Chondrocyte (in vitro differentiated cells): ENCODE measurements around the gene PARD3B. TPM values are rescaled to one million over a fixed set of nuclear protein-coding genes. Genes with fewer than 3 reads are reported as not detected.

Experiments used
- DNase-seq: peaks from one replicate; pipeline ENCODE4 v3.0.0; 2021; ENCODE audit warnings: mixed read lengths, low spot score
- H3K27ac Mint-ChIP-seq: one replicate; pipeline ENCODE4 v1.8.0; 2021; ENCODE audit warnings: mild to moderate bottlenecking, moderate library complexity, mixed read lengths; ENCODE audit not compliant: unreplicated experiment
- H3K27me3 Mint-ChIP-seq: 2 replicates; pipeline ENCODE4 v1.8.0; 2021; ENCODE audit warnings: low read depth, mixed read lengths
- H3K36me3 Mint-ChIP-seq: 2 replicates; pipeline ENCODE4 v1.8.0; 2021; ENCODE audit warnings: low read depth, mixed read lengths
- H3K4me1 Mint-ChIP-seq: 2 replicates; pipeline ENCODE4 v1.8.0; 2021; ENCODE audit warnings: low read depth, mild to moderate bottlenecking, mixed read lengths
- H3K4me3 Mint-ChIP-seq: one replicate; pipeline ENCODE4 v1.8.0; 2021; ENCODE audit warnings: mild to moderate bottlenecking, moderate library complexity, mixed read lengths; ENCODE audit not compliant: unreplicated experiment
- H3K9me3 Mint-ChIP-seq: 2 replicates; pipeline ENCODE4 v1.8.0; 2021; ENCODE audit warnings: low read depth, mixed read lengths
- CTCF ChIP-seq: fragments of 200-600 bp; sonication (generic); IDR thresholded peaks from 2 replicates; pipeline ENCODE4 v1.5.0; 2021; ENCODE audit warnings: antibody characterized with exemption, mild to moderate bottlenecking, moderate library complexity
- total RNA-seq: library from RNA; stranded (reverse); gene quantifications from 3 replicates; pipeline ENCODE4 v1.2.1, GENCODE V29; 2021

Gene PARD3B
- total RNA-seq, 1 donor from 2014 or later: 24.9 TPM

DNA sequence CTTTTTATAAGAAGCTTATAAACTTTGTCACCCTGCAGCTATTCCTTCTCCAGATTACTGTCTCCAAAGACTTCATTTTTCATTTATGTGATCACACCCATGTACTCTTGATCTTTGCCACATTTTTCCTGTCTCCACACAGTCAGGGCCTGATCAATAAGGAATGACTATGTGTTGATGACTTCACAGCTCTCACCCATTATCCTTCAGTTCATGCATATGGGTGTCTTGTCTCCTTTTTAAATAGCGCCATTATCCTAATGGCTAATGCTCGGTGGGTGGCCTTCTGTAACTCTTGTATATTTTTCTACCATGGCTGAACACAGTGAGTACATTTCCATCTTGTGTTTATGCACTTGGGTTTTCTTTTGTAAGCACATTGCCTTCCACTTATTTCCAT lies 801.4 kb downstream of the PARD3B start:
- DNase-seq: no peak
- Mint-ChIP-seq H3K36me3 (peaks cover 2% of the 10 kb centered on the region), H3K27ac (no peak overlapping the region), H3K9me3 (no peaks in the 10 kb centered on the region), H3K27me3 (no peaks in the 10 kb centered on the region), H3K4me1 (peaks cover 2% of the 10 kb centered on the region), H3K4me3 (no peak overlapping the region)
- TF ChIP-seq CTCF: no peak

DNA sequence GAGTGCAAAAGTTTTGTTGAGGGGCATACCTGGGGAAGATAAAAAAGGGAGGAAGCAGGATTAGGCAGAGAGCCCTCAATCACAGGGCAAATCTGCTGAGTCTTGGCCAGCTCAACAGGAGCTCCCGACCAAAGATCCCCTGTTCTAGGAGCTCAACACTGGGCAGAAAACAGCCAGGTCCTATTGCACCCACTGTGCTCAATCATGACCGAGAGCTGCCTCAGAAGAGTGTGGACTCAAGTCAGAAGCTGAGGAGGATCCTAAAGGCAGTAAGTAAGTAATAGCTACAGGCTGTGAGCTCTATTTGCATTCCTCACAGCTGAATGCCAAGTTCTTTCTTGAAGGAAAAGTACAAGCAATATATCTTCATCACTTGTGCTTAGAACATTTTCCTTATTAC lies 802.6 kb downstream of the PARD3B start:
- Mint-ChIP-seq H3K9me3 (no peaks in the 10 kb centered on the region), H3K4me3 (no peak overlapping the region), H3K4me1 (peaks cover 14% of the 10 kb centered on the region), H3K27ac (no peak overlapping the region), H3K27me3 (no peaks in the 10 kb centered on the region), H3K36me3 (peaks cover 2% of the 10 kb centered on the region)
- DNase-seq: no peak
- no peak for TF ChIP-seq CTCF

DNA sequence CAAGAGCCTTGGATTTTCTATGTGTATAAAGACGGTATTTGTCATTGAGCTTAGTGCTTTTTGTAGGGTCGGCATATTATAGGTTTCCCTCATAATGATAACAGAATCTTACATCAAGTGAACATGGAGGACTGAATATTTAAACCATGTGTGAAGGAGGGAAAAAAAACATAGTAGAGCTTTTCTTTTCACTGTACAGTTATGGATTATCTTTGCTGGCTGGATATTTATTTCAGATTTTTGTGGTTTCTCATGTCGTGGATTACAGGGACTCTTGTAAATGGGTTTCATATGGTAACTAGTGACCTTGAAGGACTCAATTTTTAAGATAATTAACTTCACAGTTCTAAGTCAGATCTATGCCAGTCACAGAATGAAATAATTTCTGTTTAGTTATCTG lies 806.8 kb downstream of the PARD3B start:
- Mint-ChIP-seq H3K27me3 (no peaks in the 10 kb centered on the region), H3K27ac (peak overlapping the region; percentile 23), H3K4me3 (no peak overlapping the region), H3K36me3 (peaks cover 3% of the 10 kb centered on the region), H3K9me3 (no peaks in the 10 kb centered on the region), H3K4me1 (peaks cover 19% of the 10 kb centered on the region)
- no peak for DNase-seq
- no peak for TF ChIP-seq CTCF

DNA sequence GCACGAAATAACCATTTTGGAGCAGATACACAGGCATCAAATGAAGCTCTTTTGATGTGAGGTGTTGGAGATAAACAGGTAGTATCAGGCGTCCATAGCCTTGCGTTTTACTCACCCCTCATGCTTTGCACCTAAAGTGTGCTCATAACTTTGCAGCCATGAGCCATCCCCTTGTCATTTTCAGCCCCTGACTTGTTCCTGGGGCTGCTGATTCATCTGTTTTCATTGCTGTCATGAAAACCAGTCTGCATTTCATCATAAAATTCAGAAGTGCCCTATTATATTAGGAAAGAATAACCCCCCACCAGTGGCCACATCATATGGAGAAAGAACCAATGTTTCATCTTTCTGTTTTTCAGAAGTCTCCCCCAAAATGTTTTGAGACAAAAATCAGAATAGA lies 807.3 kb downstream of the PARD3B start:
- no peak for TF ChIP-seq CTCF
- no peak for DNase-seq
- H3K4me3 Mint-ChIP-seq: no peak overlapping the region
- no peaks in the 10 kb centered on the region for H3K9me3 Mint-ChIP-seq
- peaks cover 24% of the 10 kb centered on the region for H3K4me1 Mint-ChIP-seq
- H3K36me3 Mint-ChIP-seq: peaks cover 3% of the 10 kb centered on the region
- H3K27ac Mint-ChIP-seq: peak overlapping the region; percentile 80
- no peaks in the 10 kb centered on the region for H3K27me3 Mint-ChIP-seq

DNA sequence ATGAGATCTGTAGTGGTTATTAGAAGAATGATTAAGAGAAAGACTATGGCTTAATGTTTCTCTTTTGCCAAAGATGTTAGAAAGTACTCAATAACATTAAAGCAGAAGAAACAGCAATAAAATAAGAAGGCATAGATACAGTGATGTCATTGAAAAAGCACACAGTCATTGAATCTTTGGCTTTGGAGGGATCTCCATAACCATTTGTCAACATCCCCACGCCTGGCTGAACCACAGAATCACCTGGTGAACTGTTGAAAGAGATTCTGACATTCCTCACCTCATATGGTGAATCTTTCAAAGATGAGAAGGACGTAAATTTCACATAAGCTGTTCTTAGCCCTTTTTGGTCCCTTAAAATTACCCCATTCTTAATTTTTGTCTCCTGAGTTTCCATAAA lies 812.5 kb downstream of the PARD3B start:
- Mint-ChIP-seq H3K36me3 (peaks cover 5% of the 10 kb centered on the region), H3K4me3 (no peak overlapping the region), H3K27ac (no peak overlapping the region), H3K4me1 (peaks cover 31% of the 10 kb centered on the region), H3K9me3 (no peaks in the 10 kb centered on the region), H3K27me3 (no peaks in the 10 kb centered on the region)
- no peak for DNase-seq
- TF ChIP-seq CTCF: no peak
